Activated CD4-positive, CD25-positive, alpha-beta regulatory T cell (primary cell): Measurements from ENCODE around the gene MMP13.
"Not testable (repeated sequence)": the region's sequence is repeated elsewhere in the genome, so short reads cannot be mapped to it uniquely, and the experiment has no call there.

ENCODE experiments used
- DNase-seq, 4 experiments: peaks; one replicate each; lab custom pipeline; 2025; lab: John Stamatoyannopoulos, UW

Gene MMP13

DNA sequence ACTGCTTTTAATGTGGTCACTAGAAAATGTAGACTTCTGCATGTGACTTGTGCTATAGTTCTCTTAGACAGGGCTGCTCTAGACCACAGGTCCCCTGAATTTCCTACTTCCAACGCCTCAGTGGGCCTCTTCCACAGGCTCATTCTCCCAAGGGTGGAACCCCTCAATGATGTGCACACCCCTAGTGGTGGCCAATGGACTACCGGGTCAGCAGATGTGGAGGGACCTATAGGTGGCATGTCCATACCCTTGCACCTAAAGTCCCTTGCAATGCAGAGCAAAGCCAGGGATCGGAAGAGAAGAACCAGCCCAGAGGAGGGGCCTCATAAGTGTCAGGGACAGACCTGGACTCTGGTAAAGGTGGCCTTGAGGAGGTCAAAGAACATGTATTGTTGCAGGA, 20.0 kb downstream of the MMP13 start:
- no peak for DNase-seq

DNA sequence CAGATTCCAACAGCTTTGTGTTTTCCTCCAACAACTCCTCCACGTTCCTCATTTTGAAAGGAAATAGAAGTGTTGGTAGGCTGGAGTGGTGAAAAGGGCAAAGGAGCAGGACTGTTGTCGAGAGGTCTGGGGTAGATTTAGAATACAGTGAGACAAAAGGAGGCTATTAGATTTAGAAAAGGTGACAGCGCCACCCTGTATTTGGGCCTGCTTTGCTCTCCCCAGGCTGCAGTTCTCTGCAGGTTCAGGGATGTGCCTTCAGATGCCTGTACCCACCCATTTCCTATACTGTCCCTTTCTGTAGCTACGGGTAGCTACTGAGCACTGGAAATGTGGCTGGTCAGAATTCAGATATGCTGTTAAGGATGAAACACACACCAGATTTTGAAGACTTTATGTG, 20.8 kb downstream of the MMP13 start:
- no peak for DNase-seq

DNA sequence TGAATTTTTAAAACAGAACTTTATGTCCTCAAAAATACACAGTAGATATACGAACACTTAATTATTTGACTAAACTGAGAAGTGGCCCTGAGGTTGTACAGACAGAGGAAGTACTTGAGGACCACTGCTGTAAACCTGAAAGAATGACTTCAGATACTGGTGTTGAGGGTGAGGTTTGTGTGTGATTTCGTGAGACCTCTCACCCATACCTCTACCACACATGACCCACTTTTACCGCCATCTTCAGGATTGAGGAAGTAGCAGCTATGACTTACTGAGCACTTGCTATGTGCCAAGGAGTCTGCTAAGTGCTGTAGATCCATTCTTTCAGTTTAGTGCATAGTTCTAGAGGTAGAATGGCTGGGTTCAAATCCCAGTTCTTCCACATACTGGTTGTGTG, 21.9 kb downstream of the MMP13 start:
- DNase-seq, result no peak

DNA sequence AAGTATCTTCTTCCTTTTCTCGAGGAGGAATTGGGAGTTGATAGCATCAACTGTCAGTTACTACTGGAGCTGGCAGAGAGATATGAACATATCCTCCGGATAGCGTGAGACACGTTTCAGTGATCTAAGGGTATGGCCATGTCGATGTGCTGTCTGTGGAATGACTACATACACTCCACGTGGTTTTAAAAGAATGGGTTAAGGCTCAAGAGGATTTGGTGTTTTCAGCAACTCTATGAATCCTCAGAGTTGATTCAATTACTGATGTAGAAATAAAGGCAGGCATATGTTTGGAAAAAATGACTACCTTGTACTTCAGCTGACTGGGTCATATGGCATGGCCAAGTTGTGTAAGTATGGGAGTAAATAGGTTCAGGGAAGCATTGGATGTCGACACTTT, 22.9 kb downstream of the MMP13 start:
- DNase-seq, result no peak

DNA sequence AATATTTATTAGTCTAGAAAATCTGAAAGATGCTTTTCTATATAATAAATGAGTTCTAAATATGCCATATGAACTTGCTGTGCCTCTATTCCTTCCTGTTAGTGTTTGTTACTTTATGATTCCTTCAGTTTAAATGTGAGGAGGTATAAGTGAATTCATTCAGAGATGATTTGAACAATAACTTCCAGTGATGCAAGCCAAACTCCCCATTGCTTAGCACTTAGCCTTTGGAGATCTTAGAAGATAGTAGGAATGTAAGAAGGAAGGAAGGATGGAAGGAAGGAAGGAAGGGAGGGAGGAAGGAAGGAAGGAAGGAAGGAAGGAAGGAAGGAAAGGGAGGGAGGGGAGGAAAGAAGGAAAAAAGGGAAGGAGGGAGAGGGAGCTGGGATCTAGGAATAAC, 25.1 kb downstream of the MMP13 start:
- no peak for DNase-seq

DNA sequence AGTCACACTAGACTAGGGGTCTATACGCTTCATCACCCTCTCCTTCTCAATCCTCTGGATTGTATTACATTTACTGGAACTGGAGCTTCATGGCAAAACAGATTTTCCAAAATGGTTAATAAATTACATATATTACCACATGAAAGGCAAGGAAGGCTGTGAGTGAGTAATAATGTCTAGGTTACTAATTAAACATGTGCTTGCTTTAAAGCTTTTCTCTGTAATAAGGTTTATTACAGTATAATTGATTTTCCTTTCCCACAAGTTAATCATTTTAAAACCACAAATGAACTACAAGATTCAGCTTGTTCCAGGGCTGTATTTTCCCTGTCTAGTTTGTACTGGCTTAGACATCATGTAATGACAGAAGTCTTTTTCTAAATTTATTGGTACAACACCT, 25.6 kb downstream of the MMP13 start:
- DNase-seq, result no peak

DNA sequence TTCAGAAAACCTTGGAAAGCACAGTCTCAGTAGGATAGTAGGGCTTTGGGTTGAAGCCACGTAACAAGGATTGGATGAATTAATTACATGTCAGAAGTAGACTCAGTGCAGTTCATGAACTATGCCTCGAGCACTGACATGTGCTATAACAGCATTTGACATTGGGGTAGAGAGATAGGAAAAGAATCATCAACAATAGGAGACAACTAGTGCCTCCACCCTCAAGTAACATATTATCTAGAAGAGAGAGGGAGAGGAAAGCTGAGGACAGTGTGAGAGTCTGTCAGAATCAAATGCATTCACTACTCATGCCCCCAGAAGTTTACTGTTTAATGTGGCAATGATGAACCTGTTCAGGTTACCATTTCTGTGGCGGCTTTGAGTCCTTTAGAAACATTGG, 26.4 kb downstream of the MMP13 start:
- DNase-seq, result no peak

DNA sequence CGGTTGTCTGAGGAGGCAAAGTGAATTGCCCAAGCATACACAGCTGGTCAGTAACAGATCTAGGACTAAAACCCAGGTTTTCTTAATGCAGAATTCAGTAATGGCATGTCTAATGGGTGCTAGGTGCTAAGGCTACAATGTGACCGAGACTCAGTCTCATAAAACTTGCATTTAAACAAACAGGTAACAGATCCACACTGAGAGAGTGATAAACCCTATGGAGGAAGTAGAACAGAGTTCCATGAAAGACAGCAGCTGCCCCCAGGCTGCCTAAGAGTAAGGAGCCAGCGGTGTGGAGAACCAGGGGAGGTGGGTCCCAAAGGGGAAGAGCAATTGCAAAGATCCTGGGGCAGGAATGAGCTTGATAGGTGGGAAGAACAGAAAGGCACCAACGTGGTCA, 27.3 kb downstream of the MMP13 start:
- DNase-seq, result no peak

DNA sequence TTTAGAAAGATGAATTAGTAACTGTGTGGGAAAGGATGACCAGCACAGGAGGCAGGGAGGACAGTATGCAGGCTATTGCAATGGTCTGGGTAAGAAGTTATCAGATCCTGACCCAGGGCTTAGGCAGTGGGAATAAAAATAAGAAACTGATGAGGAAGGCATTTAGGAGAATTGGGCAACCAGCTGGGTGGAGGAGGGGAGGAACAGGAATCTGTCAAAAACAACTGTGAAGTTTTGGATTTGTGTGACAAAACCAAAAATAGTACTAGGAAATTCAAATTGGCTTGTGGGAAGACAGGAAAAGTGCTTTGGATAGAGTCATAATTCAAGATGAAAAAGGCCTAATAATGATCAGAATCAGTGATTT, 27.9 kb downstream of the MMP13 start:
- no peak for DNase-seq

DNA sequence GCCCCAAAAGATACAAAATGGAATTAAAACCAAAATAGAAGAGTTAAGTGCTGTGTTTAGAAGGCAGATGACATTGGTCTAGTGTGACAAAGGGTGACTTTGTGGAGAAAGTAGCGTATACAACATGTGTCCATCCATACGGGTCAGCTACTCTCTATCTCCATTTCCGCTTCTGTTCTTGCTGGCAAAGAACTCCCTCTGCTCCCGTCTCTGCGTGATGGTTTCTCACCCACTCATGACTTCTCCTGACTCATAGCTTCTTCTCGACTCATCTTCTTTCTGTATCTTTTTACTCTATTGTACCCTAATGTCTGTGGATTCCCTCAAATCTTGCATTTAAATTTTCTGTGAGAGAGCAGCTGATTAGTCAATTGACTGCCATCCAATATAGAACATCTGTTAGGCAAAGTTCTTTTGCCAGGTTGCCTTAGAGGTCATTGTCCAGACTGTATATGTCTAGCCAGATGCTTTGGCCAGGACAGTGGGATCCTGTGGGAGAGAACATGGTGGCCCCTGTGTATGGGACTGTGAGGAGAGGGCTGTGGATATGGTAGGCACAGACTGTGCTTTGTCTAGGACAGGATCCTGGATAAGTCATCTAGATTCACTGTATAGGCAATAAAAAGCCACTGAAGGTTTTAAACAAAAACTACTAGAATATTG, 28.4 kb downstream of the MMP13 start:
- no peak for DNase-seq

DNA sequence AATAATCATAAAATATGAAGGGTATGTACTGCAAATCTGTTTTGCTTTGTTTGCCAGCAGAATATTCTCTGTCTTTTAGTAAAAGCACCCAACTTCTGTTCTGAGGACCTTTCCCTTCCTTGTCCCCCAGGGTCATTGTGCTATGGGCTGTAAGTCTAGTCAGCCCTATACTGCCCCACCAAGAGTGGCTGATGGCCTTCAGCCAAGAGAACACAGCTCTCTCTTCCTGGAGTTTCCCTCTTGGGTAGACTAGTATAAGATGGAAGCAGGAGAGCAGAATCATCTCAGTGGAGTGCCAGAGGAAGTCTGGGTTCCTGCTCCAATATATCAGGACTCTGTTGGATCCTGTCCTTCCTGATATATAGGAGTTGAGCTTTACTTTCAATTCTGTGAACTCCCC, 29.0 kb downstream of the MMP13 start:
- DNase-seq, result no peak

DNA sequence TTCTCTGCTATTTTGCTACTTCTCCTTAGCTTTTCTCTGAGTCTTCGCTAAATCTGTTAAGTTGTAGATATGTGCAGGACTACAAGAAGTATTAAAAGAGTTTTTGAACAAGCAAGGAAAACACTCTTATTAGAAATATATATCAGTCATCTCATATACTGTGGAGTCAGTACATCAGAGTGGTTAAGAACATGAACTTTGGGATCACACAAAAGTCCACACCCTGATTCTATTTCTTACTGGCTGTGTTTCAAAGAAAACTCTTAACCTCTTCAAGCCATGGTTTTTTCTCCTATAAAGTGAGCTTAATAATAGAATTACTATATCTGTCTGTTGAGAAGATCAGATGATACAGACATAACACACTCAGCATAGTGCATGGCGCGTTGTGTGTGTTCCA, 29.5 kb downstream of the MMP13 start:
- no peak for DNase-seq

DNA sequence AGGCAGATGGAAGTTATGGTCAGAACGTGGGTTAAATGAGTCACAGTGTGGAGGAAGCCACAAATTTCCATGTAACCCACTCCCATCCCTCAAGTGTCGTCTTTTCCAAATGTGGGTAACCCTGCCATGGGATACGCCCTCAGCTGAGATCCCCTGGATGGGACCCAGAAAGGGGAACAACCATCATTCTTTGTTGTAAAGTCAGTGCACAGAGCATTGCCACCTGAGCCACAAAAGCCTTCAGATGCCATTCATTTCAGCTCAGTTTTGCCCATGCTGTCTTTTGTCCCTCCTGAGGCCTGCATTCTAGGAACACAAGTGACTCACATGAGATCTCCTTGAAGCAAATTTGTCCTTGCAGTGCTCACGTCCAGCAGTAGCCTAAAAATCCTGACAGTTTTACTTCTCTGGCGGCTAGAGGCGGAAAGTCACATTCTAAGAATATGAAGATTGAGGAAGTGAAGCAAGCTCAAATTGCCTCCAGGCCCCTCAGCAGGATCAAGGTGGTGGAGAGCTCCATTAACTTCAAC, 30.6 kb downstream of the MMP13 start:
- DNase-seq, result no peak

DNA sequence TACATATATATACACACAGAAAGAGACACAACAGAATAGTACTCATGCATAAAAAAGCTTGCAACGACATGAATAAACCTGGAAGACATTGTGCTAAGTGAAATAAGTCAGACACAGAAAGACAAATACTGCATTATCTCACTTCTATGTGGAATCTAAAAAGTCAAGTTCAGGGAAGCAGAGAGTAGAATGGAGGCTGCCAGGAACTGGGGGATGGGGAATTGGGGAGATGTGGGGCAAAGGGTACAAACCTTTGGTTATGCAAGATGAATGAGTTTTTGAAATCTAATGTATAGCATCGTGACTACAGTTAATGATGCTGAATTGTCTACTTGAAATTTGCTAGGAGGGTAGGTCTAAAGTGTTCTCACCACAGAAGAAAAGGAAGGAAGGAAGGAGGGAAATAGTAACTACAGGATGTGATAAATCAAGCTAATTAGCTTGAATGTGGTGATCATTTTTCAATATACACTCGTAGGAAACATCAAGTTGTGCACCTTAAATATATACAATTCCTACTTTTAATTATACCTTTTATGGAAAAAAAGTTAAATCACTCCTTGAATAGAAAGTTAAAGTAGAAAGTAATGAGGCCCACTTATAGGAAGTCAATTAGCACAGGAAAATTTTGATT, 33.8 kb downstream of the MMP13 start:
- no peak for DNase-seq

DNA sequence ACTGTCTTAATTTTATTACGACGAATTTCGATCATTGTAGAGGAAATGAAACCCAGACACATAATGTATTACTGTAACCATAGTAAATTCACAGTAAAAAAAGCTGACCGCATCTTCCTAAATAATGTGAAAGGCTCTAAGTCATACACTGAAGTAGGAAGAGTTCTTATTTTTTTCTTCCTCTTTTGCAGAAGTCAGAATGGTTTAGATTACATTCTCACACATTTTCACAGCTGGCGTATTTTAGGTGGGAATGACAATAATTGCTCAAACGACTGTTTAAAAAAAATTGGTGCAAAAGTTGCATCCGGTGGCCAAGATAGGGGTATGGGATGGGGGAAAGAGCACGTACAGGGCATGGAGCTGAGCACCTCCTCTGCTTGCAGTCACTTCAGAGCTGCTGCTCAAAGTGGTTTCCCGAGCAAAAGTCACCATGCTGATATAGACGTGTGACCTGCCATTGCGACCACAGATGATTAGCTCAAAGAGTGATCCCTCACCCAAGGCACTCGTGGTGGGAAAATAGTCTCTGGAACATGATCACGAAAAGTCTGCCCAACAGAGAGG, 35.3 kb downstream of the MMP13 start:
- DNase-seq, result no peak

DNA sequence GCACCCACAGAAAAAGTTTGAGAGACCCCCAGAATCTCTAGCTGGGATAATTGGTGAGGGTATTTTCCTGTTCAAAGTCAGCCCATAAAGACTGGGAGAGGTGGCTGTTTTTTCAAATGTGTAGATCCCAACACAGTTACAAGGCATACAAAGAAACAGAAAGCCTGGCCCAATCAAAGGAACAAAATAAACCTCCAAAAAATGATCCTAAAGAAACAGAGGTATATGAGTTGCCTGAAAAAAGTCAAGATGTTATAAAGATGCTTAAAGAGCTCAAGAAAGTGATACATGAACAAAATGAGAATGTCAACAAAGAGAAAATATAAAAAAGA, 40.5 kb downstream of the MMP13 start:
- DNase-seq, result no peak

DNA sequence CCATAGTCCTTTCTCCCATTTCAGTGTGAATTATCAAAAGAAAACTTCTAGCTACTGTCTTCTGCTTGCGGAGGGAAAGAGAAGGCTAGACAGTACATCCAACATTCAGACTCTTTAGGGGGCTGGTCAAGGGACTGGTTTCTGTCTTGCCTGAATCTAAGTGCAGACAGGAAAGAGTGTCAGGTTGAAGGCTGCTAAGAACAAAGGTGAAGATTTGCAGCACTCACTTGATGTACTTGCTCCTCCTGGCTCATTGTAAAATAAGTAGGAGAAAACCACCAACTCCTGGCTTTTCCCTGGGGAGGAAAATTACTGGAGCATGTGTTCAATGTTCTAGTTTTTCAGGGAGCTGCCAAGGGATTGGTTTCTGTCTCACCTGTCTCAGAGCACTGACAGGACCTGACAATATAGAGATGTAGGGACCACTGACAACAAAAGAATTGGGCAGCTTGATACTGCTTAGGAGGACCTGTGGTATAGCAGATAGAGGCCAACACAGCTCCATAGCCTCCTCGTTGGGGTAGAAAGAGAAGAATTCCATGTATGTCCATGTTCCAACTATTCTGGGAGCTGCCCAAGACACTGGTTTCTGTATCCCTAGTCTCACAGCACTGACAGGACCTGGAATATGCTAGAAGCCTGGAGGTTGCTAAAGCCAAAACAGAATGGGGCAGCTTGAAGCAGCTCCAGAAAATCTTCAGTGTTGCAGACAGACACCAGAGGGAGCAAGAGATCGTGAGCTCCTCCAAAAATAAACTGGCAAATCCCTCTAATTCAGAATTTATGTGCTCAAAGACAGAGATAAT, 41.1 kb downstream of the MMP13 start:
- DNase-seq, result no peak

DNA sequence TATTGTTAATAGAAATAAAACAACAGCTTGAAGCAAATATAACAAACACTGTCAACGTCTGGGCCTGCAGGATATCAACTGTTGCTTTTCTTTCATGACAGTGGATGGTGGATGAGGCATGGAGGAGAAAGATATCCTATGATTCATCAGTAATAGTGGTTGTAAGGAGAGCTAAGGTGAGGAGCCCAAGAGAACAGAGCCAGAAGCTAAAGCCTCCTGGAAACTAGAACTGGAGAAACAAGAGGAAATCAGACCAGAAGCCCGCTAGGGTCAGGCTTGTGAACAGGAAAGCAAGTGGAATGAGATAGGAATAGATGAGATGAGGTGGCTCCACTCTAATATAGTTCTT, 43.1 kb downstream of the MMP13 start:
- no peak for DNase-seq

DNA sequence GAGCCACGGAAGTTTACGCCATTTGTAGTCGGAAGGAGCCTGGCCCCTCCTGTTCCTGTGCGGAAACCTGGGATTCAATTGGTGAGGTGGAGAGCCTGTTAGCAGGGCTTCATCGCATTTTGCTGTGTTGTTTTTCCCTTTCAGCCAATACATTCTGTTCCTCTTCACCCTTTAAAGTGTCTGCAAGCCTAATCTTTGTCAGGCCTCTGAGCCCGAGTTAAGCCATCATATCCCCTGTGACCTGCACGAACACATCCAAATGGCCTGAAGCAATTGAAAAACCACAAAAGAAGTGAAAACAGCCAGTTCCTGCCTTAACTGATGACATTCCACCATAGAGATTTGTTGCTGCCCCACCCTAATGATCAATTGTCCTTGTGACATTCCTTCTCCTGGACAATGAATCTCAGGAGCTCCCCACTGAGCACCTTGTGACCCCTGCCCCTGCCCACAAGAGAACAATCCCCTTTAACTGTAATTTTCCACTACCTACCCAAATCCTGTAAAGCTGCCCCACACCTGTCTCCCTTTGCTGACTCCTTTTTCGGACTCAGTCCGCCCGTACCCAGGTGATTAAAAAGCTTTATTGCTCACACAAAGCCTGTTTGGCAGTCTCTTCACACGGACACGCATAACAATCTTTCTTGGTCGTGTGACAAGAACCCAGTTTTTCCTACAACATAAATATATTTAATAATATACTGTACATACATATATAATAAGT, 43.6 kb downstream of the MMP13 start:
- no peak for DNase-seq

DNA sequence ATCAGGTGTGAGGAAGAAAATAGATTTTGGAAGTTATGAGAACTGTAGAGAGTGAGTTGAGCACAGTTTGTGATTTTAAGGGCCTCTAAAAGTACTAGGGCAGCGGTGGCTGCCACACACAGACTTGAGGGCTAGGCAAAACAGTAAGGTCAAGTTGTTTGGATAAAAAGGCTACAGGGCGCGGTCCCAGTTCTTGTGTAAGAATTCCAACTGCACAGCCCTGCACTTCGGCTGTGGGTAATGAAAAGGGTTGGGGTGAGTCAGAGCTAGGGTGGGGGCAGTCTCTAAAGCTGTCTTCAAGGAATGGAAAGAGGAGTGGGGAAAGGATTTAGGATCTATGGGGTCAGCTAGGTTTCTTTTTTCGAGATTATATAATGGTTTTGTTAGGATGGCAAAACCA, 49.7 kb downstream of the MMP13 start:
- DNase-seq, result not testable (repeated sequence)

DNA sequence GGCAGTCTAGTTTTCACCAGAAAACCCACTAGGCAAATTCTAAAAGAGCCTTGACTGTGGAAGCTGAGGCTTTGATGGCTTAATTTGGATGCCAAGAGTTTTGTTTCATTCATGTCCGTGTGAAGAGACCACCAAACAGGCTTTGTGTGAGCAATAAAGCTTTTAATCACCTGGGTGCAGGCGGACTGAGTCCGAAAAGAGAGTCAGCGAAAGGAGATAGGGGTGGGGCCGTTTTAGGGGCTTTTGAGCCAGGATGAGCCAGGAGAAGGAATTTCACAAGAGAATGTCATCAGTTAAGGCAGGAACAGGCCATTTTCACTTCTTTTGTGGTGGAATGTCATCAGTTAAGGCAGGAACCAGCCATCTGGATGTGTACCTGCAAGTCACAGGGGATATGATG, 51.6 kb downstream of the MMP13 start:
- DNase-seq, result not testable (repeated sequence)

DNA sequence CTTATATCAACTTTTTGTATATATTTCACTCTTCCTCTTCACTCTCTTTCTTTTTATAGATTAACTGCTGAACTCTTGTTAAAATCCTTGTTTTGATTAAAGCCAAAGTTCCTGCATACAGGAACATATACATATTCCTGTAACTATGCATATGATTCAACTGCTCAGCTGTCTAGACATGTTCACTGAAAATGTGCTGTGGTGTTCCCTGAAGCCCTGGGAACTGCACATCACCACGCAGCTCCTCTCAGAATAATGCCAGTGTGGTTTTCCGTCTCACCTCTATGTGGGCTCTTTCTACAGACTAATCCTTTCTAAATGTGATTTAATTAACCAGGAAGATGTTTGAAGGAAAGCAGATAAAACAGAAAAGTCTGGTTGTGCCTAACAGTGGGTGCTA, 55.2 kb downstream of the MMP13 start:
- no peak for DNase-seq
